Upper lobe of left lung (tissue), 6 donors: ENCODE results near the gene ILK. TPM values are rescaled to one million over a fixed set of nuclear protein-coding genes. Genes with fewer than 3 reads are reported as not detected.

Experiments
- ATAC-seq, 2 donors: fragments of 200-7000 bp; cut with Tn5 transposase; one replicate each; pipeline ENCODE4 v1.9.1; 2022; ENCODE audit warnings: mild to moderate bottlenecking in 2 of 2, moderate library complexity in 2 of 2; ENCODE audit not compliant: low FRiP score in 2 of 2
- DNase-seq, 2 donors: peaks; one replicate each; pipeline ENCODE4 v3.0.0-alpha.2; 2019 to 2020
- H3K27ac ChIP-seq, 4 donors: fragments of 200-600 bp; sonication (generic); one replicate each; pipeline ENCODE4 v1.5.1; 2016 to 2019
- H3K27me3 ChIP-seq, 4 donors: fragments of 200-600 bp; sonication (generic); one replicate each; pipeline ENCODE4 v1.5.1; 2017 to 2019
- H3K36me3 ChIP-seq, 4 donors: fragments of 200-600 bp; sonication (generic); one replicate each; pipeline ENCODE4 v1.5.1; 2016 to 2019
- H3K4me1 ChIP-seq, 4 donors: fragments of 200-600 bp; sonication (generic); one replicate each; pipeline ENCODE4 v1.5.1; 2018 to 2019
- H3K4me3 ChIP-seq, 4 donors: fragments of 200-600 bp; sonication (generic); one replicate each; pipeline ENCODE4 v1.5.1; 2017 to 2019; ENCODE audit warnings: mild to moderate bottlenecking in 2 of 4, moderate library complexity in 1 of 4
- H3K9me3 ChIP-seq, 4 donors: fragments of 200-600 bp; sonication (generic); one replicate each; pipeline ENCODE4 v1.5.1; 2018 to 2019
- CTCF ChIP-seq, 6 experiments: fragments of 450-650 bp in 4 of 6; fragments of 200-600 bp in 2 of 6; sonication (generic) in 2 of 6; IDR thresholded peaks; one replicate each; pipeline ENCODE4 v1.5.1; 2016 to 2019; ENCODE audit warnings: antibody characterized with exemption in 6 of 6
- EP300 ChIP-seq, 4 donors: sonication (generic); formaldehyde crosslinking; IDR thresholded peaks; one replicate each; pipeline ENCODE4 v1.5.1; 2017; ENCODE audit warnings: antibody characterized with exemption in 4 of 4, control low read depth in 2 of 4
- POLR2A ChIP-seq, 4 donors: fragments of 450-650 bp; IDR thresholded peaks; one replicate each; pipeline ENCODE4 v1.5.1; 2016 to 2017; ENCODE audit warnings: antibody characterized with exemption in 4 of 4, mild to moderate bottlenecking in 2 of 4
- POLR2AphosphoS5 ChIP-seq, 2 donors: sonication (generic); formaldehyde crosslinking; IDR thresholded peaks; one replicate each; pipeline ENCODE4 v1.5.1; 2017; ENCODE audit warnings: antibody characterized with exemption in 2 of 2
- WGBS, 2 donors: methylation state at CpG; one replicate each; pipeline ENCODE4 v1.1.5; 2017 to 2018; 5-methylcytosine and 5-hydroxymethylcytosine counted together
- total RNA-seq, 6 donors: library from RNA; depleted of rRNA in 4 of 6; stranded (reverse); fragments of >200 nt in 4 of 6; gene quantifications; one replicate each; pipeline versions ENCODE4 v1.1.0 to v1.2.1, GENCODE V29; 2016 to 2021
- donor health status: DM: no; HTN: no; CAD: no; lungs with moderate emphysema.
- donor health status: DM: no; HTN: yes; CAD: no; lungs with severe emphysema.

The ILK gene
- total RNA-seq, 6 donors from 2014 or later, result 130 to 191 (median 146) TPM

- H3K36me3 ChIP-seq, result peaks cover 30 to 56% (median 42%) of the 10 kb centered on the region in 4 donors
- peaks cover 50 to 67% (median 56%) of the 10 kb centered on the region in 4 donors for H3K4me1 ChIP-seq
- H3K9me3 ChIP-seq, result no peaks in the 10 kb centered on the region
- DNase-seq (no peak), ATAC-seq (no peak)
- WGBS, 2 donors, result 88 to 90% methylated on average over 6 of the region's 6 CpGs
- no peaks in the 10 kb centered on the region for H3K27me3 ChIP-seq
- TF ChIP-seq POLR2AphosphoS5 (IDR thresholded peaks at IDR 0.05) (no peak), CTCF (IDR thresholded peaks at IDR 0.05) (no peak), POLR2A (IDR thresholded peaks at IDR 0.05) (no peak), EP300 (IDR thresholded peaks at IDR 0.05) (no peak)
- H3K4me3 ChIP-seq, result peak overlapping the region in 1 of 4 donors; percentile 67
- H3K27ac ChIP-seq, result peak overlapping the region; percentile 94 to 100 (median 99)
These were observed 7.0 kb downstream of the ILK start for GRCh38 chr11:6610591-6610990.

GRCh38 chr11:6611092-6611962, 7.8 kb downstream of the ILK start:
- Histone ChIP-seq H3K27ac (peak overlapping the region; percentile 94 to 100 (median 99)), H3K27me3 (no peaks in the 10 kb centered on the region), H3K4me1 (peaks cover 42 to 60% (median 49%) of the 10 kb centered on the region in 4 donors), H3K4me3 (peak overlapping the region; percentile 67 to 97 (median 85)), H3K36me3 (peaks cover 30 to 63% (median 48%) of the 10 kb centered on the region in 4 donors), H3K9me3 (no peaks in the 10 kb centered on the region)
- DNase-seq (no peak), ATAC-seq (peak in 1 of 2 donors; percentile 2)
- 18 to 20% methylated on average over 32 to 33 of the region's 39 CpGs for WGBS, 2 donors
- TF ChIP-seq EP300 (IDR thresholded peaks at IDR 0.05), result no peak
- no peak for TF ChIP-seq POLR2AphosphoS5 (IDR thresholded peaks at IDR 0.05)
- TF ChIP-seq POLR2A (IDR thresholded peaks at IDR 0.05), result no peak
- TF ChIP-seq CTCF (IDR thresholded peaks at IDR 0.05), result no peak

DNA sequence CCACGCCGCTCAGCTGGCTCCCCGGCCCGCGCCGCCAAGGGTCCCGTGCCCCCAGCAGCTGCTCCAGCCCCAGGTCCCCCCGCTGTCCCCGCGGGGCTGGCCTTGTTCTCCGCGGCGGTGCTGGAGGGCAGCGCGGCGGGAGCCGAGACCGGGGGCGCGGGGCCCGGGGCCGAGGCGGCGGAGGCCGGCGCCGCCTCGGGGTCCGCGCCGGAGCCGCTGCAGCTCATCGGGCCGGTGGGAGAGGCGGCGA, 8.3 kb downstream of the ILK start:
- H3K27me3 ChIP-seq, result no peaks in the 10 kb centered on the region
- DNase-seq (no peak), ATAC-seq (no peak)
- no peaks in the 10 kb centered on the region for H3K9me3 ChIP-seq
- peak overlapping the region; percentile 67 to 97 (median 85) for H3K4me3 ChIP-seq
- WGBS, 2 donors, result no CpG with 5 or more reads among the region's 36 CpGs
- H3K27ac ChIP-seq, result peak overlapping the region; percentile 94 to 100 (median 99)
- TF ChIP-seq CTCF (IDR thresholded peaks at IDR 0.05) (peak in 1 of 6 experiments; percentile 34), EP300 (IDR thresholded peaks at IDR 0.05) (no peak)
- peaks cover 37 to 54% (median 45%) of the 10 kb centered on the region in 4 donors for H3K4me1 ChIP-seq
- peaks cover 30 to 68% (median 50%) of the 10 kb centered on the region in 4 donors for H3K36me3 ChIP-seq

- Histone ChIP-seq H3K27me3 (no peaks in the 10 kb centered on the region), H3K4me1 (peaks cover 33 to 54% (median 46%) of the 10 kb centered on the region in 4 donors), H3K36me3 (peaks cover 30 to 68% (median 50%) of the 10 kb centered on the region in 4 donors), H3K9me3 (no peaks in the 10 kb centered on the region), H3K4me3 (peak within 1 kb of the TSS; percentile 67 to 97 (median 85)), H3K27ac (peak within 1 kb of the TSS; percentile 94 to 100 (median 99))
- peak; percentile 99 for DNase-seq
- TF ChIP-seq POLR2AphosphoS5 (IDR thresholded peaks at IDR 0.05), result peak; percentile 98 to 99
- TF ChIP-seq POLR2A (IDR thresholded peaks at IDR 0.05), result peak; percentile 47 to 99 (median 94)
- peak; percentile 14 to 57 (median 42) for TF ChIP-seq CTCF (IDR thresholded peaks at IDR 0.05)
- TF ChIP-seq EP300 (IDR thresholded peaks at IDR 0.05), result peak in 1 of 4 donors; percentile 83
- WGBS, 2 donors, result 0 to 1% methylated on average over 14 to 37 of the region's 51 CpGs
- peak; percentile 97 for ATAC-seq
These were observed 8.9 kb downstream of the ILK start, which contains the start of gene TAF10 for GRCh38 chr11:6612213-6613041. Gene TAF10, minus strand, starts transcription at chr11:6612216. Its CDS starts 27 bp downstream, at chr11:6612189.
